Measurements from ENCODE around the gene NME7.
A peak's percentile ranks its signal among the peaks of the same experiment; 100 is the strongest.
"Not testable (repeated sequence)": the region's sequence is repeated elsewhere in the genome, so short reads cannot be mapped to it uniquely, and the experiment has no call there.

The NME7 gene, protein sequence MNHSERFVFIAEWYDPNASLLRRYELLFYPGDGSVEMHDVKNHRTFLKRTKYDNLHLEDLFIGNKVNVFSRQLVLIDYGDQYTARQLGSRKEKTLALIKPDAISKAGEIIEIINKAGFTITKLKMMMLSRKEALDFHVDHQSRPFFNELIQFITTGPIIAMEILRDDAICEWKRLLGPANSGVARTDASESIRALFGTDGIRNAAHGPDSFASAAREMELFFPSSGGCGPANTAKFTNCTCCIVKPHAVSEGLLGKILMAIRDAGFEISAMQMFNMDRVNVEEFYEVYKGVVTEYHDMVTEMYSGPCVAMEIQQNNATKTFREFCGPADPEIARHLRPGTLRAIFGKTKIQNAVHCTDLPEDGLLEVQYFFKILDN

DNA sequence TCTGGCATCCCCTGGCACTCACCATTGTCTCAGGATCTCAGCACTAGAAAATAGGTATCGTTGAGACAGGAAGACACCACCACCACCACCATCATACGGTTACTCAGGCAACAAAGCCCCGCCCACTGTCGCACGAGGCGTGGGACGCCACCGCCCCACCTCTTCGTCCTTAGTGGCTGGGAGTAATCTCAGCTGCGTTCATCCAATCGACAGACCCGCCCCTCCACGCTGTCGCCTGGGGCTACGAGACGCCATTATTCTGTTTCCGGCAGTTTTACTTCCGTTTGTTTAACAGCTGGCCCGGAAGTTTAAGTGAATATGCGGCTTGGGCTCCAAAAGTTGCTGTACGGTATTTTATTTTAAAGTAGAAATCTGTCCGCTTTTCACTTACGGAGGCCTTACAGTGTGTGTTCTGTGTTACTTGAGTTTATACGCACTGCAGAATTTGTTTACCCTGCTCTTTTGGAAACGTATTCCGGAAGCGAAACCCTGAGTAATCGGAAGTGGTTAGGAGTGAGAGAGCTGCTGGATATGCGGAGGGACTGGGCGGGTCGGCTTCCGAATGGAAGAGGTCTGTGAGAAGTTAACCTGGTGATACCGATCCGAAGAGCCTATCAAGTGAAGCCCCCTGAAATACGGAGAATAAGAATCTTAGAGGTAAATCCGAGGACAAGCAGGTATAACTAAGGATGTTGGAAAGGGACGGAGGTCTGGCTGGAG lies at the start of gene NME7, which contains the start of gene BLZF1:
Gene NME7 (minus strand): TSS at position 112 of the 720 bp plus-strand sequence. CDS start 87 bp downstream, at position 25.
Gene BLZF1 (plus strand): TSS at position 510 of the 720 bp plus-strand sequence. CDS start 1,328 bp downstream, outside the sequence.
- DNase-seq (ENCODE audit: low spot score): peak; percentile 98

DNA sequence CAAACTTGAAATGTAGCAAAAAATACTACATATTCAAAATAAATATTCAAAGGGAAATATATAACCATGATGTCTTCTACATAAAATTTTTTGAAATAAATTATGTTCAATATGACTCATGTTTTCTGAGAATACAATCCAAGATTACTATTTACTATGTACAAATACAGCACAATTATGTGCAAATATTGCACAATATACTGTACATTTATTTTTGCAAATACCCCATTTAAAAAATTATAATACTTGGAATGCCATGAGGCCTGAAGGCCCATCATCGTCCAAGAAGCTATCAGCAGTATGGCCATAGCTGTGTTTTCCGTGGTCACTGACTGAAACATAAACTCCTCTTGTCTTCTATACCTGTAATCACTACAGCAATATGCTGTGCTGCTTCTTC lies 47.4 kb upstream of the NME7 start:
- no peak for DNase-seq (ENCODE audit: low spot score)

DNA sequence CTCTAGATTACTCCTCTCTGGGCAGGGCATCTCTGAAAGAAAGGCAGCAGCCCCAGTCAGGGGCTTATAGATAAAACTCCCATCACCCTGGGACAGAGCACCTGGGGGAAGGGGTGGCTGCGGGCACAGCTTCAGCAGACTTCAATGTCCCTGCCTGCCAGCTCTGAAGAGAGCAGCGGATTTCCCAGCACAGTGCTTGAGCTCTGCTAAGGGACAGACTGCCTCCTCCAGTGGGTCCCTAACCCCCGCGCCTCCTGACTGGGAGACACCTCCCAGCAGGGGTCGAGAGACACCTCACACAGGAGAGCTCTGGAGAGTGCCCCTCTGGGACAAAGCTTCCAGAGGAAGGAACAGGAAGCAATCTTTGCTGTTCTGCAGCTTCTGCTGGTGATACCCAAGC lies 40.7 kb upstream of the NME7 start:
- DNase-seq (ENCODE audit: low spot score): not testable (repeated sequence)

DNA sequence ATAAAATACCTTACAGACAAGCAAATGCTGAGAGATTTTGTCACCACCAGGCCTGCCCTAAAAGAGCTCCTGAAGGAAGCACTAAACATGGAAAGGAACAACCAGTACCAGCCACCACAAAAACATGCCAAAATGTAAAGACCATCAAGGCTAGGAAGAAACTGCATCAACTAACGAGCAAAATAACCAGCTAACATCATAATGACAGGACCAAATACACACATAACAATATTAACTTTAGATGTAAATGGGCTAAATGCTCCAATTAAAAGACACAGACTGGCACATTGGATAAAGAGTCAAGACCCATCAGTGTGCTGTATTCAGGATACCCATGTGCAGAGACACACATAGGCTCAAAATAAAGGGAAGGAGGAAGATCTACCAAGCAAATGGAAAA lies 35.0 kb upstream of the NME7 start:
- DNase-seq (ENCODE audit: low spot score): not testable (repeated sequence)

DNA sequence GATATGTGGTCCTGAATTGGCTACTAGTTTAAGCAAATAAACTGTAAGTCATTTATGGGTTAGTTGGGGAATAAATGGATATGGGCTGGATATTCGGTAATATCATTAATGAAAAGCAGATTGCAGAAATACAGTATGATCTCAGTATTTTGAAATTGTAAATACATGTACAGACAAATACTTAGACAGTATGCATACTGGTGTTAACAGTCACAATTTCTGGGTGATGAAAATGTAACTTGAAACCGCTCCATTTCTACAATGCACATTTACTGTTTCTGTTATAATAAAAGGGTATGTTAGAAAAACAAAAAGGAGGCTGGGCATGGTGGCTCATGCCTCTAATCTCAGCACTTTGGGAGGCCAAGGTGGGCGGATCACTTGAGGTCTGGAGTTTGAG lies 28.4 kb upstream of the NME7 start:
- no peak for DNase-seq (ENCODE audit: low spot score)

DNA sequence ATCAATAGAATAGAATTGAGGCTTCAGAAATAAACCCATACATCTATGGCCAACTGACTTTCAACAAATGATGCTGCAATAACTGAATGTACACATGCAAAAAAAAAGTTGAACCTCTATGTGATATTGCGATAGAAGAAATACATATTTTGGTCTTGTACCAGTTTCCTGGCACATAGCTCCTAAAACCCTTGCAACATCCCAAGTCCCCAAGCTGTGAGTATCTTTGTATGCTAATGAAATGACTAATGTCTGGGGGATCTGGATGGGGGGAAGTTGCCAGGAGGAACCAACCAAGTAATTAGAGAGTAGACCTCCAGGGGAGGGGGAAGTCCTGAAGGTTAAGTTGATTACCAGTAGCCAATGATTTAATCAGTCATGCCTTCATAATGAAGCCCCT lies 24.8 kb upstream of the NME7 start:
- DNase-seq (ENCODE audit: low spot score): no peak

DNA sequence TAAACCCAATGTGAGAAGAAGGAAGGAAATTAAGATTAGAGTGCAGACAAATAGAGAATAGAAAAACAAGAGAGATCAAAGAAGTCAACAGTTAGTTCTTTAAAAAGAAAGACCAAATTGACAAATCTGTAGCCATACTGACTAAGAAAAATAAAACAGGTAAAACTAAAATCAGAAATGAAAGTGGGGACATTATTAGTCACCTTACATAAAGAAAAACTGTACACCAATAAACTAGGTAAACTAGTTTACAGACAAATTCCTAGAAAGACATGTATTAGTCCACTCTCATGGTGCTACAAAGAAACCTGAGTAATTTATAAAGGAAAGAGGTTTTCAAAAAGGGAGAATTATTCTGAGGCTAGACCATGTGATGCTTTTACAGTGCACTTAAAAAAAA lies 22.7 kb upstream of the NME7 start:
- DNase-seq (ENCODE audit: low spot score): no peak

DNA sequence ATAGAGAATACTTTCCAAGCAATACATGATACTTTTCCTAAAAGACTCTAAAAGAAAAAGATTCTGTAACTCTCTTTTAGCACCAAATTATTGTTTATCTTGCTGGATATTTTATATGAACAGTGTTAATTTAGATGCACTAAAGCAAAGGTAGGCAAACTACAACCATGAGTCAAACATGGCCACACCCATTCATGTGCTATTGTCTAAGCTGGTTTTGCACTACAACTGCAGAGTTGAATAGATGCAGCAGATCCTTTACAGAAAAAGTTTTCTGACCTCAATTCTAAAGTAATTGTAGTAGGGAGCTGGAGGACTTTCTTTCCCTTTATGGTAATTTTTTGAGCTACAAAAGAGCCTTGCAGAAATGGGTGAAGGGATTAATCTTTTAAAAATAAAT lies 19.8 kb upstream of the NME7 start:
- no peak for DNase-seq (ENCODE audit: low spot score)

DNA sequence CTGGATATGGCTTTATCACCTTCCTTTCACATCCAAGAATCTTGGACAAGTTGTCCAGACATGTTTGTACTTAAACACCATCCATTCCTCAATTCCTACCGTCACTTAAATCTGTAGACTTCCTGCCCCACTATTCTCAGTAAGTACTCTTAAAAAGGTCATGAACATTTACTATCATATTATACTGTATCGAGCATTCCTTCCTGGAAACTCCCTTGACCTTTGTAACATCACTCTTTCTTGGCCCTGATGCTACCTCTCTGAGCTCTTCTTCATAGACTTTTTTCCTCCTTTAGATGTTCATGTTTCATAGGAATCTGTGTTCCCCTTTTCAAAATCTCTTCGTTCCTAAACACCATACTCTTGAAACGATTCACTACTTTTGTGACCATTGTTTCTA lies 15.9 kb upstream of the NME7 start:
- no peak for DNase-seq (ENCODE audit: low spot score)

DNA sequence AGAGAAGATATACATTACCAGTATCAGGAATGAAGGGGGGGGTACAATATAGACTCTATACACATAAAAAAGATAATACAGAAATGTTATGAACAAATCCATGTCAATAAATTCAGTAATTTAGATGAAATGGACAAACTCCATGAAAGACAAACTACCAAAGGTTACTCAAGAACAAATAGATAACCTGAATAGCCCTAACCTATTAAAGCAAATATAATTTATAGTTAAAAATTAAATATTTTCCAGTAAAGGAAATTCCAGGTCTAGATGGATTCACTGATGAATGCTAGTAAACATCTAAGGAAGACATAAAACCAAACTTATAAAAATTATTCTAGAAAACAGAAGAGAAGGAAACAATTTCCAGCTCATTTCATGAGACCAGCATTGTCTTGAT lies 13.6 kb upstream of the NME7 start:
- no peak for DNase-seq (ENCODE audit: low spot score)

DNA sequence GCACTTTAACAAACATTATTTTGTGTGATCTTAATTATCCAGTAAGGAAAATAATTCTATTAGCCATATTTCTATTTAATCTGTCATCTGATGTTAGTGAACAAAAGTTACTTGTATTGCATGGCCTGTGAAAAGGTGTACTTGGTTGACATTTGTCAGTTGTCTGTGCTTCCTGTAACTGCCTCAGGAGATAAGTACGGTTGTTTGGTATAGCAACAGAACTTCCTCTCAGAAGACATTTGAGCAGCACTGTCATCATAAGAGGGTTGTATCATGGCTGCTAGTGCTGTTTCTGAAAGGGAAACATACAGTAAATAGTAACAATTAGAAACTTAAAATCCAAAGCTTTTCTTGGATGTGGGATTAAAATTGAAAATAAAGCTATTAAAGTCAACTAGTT lies 3.8 kb upstream of the NME7 start:
- peak; percentile 19 for DNase-seq (ENCODE audit: low spot score)

DNA sequence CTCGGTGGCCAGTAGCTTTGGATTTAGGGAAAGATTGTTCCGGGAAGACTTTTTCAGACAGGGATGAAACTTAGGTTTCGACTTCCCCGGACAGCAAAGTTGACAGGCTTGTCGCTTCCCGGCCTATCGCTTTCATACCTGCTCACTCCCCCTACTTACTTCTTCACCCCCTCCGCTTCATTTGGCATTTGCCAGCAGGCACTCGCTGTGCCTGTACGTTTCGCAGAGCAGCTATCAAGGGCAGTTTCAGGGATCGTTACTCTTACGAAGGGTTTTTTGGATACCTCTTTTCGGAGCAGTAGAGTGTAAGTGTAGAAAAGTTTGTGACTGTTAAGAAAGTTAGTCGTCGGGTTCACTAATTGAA lies 791 bp upstream of the NME7 start:
- DNase-seq (ENCODE audit: low spot score): peak; percentile 15

DNA sequence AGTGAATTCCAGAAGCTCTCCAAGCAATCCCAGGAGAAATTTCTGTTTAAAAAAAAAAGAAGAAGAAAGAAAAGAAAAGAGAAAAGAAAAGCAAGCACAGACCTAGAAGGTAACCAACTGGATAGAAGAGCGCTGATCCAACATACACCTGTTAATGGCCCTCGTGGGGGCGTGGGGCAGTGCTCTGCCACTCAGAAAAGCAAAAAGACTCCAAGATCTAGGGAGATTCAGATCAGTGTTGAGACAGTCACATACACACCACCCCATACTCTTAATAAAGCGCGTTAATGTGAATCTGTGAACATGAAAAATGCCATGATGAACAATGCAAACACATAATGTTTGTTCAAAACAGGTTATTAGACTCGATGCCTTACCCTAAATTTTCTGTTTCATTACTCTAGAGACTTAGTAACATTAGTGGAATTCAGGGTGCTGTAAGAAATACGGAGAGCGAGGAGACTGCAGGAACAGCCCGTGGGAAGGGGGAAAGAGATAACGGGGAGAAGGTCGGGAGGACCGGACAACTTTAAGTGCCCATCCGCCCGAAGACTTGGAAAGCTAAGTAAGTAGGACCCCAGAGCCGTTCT lies 406 bp downstream of the NME7 start:
- DNase-seq (ENCODE audit: low spot score): no peak

DNA sequence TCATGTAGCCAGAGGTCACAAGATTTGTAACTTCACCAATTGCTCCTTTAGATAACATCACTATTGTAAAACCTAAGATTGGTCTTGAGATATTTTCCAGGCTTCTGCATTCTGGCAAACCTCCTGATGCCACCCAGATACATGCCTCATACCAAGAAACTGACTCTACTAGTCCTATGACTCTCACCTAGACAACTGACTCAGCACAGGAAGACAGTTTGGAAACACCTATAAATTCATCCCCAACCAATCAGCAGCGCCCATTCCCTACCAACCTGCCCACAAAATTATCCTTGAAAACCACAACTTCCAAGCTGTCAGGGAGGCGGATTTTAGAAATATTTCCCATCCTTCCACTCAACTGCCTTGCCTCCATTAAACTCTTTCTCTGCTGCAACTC lies 2.6 kb downstream of the NME7 start:
- DNase-seq (ENCODE audit: low spot score): peak; percentile 10

DNA sequence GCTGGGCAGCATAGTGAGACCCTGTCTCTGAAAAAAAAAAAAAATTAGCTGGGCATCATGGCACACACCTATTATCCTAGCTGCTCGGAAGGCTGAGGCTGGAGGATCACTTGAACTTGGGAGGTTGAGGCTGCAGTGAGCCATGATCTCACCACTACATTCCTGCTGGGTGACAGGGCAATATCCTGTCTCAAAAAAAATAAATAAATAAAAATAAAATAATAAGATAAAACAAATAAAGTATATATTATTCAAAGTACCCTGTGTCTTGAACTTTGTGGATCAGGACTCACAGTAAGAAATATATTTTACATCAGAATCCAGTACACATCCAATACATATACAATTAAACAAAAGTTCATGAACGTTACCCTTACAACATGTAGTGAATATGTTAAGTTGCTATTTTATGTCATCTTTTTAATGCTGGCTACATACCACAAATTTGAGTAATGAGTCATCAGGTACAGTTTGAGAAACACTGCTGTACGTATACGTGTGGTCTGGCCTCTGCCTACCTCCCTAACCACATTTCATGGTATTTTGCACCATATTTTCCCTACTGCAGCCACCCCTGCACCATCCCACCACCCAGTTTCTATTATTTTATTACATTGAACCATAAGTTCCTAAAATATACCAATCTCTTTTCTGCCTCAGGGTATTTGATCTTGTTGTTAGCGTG lies 4.4 kb downstream of the NME7 start:
- DNase-seq (ENCODE audit: low spot score): peak; percentile 46

DNA sequence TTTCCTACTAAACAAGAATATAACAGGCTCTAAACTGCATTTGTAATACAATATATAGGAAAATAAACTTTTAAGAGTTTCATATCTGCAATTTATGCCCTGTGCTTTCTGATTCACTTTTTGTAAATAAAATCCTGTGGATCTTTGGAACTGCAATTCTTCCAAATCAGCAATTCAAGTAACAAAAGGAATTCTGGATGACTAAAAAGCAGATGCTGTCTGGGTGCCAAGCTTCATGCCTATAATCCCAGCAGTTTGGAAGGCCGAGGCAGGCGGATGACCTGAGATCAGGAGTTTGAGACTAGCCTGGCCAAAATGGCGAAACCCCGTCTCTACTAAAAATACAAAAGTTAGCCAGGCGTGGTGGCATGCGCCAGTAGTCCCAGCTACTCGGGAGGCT lies 6.3 kb downstream of the NME7 start:
- DNase-seq (ENCODE audit: low spot score): no peak

DNA sequence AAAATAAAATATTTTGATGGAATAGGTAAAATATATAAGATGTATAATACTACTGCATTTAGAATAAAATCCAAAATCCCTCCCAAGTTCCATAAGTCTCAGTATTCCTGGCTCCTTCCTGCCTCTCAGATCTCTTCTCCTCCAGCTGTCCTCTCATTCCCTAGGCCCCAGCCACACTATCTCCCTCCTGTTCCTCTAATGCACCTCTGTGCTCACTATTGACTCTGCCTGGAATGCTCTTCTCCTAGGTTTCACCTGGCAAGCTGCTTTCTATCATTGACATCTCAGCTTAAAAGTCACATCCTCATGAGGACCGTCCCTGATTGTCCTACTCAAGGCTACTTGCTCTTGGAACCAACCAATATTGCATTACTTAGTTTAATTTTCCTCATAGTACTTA lies 7.2 kb downstream of the NME7 start:
- DNase-seq (ENCODE audit: low spot score): no peak

DNA sequence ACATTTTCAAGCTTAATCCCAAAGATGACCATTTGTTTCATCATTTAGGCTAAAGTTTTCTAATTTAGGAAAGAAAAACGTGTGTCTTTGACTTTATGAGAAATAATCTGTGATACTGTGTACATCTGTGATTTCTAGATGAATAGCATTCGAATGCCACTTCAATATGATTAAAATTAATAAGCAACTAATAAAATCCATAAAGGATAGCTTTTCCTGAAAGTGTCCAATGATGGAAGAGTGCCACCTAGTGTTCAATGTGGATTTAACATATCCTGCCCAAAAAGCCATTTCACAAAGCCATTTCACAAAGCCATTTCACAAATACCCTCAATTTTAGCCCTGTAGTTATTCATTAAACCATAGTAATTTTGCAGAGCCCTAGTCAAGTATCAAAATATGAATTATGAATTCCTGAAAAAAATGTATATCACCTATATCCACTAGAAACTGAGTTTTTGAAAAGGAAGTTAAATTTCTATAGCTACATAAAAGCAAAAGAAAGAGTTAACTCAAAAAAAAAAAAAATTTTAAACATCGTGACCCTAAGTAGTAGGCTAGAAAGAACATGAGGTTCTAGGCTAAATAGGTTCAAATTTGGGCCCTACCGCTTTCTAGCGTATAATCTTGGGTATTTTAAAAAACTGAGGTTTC lies 19.1 kb downstream of the NME7 start:
- peak; percentile 72 for DNase-seq (ENCODE audit: low spot score)

DNA sequence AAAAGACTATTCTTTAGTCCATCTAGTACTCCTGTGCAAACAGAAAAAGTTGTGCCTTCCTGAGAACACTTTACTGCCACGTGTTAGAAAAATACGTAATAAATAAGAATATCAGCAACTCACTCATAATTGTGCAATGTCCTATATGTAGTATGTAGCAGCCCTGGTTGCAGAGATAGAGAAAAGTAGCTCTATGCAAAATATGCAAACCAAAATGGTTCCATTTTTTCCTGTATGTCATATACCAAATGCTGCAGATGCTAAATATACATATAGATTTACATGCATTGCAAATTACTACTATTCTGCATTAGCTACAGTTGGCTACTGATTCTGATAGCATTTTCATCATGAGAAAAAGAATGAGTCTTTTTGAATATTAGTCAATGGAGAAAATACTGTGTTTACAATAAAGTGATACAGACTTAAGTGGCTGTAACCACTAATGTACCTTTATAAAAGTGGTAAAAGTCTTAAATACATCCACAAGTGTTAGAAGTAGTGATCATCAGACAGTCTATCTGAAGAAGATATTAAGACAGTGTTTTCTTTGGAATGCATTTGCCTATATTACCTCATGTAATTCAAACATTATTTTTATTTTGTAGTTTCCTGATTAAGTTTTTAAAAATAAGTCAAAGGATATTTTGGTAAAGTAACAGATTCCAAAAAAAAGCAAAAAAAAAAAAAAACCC lies 19.8 kb downstream of the NME7 start:
- DNase-seq (ENCODE audit: low spot score): no peak

DNA sequence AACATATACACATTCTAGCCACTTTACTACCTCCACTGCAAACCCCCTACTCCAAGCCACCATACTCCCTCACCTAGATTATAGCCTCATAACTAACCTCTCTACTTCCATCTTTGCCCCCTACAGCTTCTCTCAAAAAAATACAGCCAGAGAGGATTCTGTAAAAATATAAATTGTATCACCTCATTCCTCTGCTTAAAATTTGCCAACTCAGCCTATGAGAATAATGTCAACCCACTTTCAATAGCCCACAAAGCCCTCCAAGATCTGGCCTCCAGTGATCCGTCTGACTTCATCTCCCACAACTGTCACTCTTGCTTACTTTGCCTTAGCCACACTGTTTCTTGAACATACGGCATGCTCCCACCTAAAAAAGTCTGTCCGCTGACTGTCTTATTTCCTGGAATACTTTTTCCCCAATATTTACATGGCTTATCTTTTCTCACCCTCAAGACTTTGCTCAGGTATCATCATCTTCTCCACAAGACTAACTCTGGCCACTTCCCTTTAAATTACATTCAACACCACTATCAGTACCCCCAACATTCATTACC lies 21.5 kb downstream of the NME7 start:
- DNase-seq (ENCODE audit: low spot score): no peak

DNA sequence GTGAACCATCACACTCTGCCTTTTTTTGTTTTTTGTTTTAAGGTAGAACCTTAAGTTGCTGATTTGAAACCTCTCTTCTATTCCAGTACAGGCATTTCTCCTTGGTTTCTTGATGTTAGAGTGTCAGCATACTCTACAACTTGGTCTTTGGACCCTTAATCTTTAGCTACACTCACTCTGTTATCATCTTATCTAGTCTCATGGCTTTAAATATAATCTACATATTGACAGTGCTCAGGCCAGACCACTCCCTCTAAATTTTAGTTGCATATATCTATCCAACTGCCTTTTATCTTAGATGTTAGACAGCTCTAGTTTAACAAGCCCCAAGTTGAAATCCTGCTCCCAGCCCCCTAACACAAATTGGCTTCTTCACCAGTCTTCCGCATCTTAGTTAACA lies 22.1 kb downstream of the NME7 start:
- no peak for DNase-seq (ENCODE audit: low spot score)

Data from CD4-positive, alpha-beta T cell treated with Interleukin-2 at 100 ng/mL for 4 hours (primary cell).